ENCODE data around the gene TICRR. TPM values are rescaled to one million over a fixed set of nuclear protein-coding genes. Genes with fewer than 3 reads are reported as not detected.

The TICRR gene
- total and polyA plus RNA-seq, 9 donors, result 0.08 to 0.32 (median 0.25) TPM

GRCh38 chr15:89646416-89647141 lies 71.3 kb downstream of the TICRR start:
- DNase-seq, result peak in 1 of 5 donors; percentile 28
- peaks cover 5% of the 10 kb centered on the region for H3K4me1 ChIP-seq (ENCODE audit: insufficient read depth)
- 85 to 90% (median 88%) methylated on average over 22 of the region's 22 CpGs for WGBS, 3 donors
- H3K4me3 ChIP-seq, result no peak overlapping the region
- no peak overlapping the region for H3K27ac ChIP-seq
- H3K36me3 ChIP-seq, result no peaks in the 10 kb centered on the region
- H3K9me3 ChIP-seq, result no peaks in the 10 kb centered on the region
- intact Hi-C loops (cut with DNase I), result loop anchor here in 3 of 4 donors (5.0 to 10.0 kb wide), 2 partner anchors 98 to 101 kb away; no protein-coding TSS in a partner anchor
- no peak for TF ChIP-seq EP300 (IDR thresholded peaks at IDR 0.05)
- no peak for TF ChIP-seq CTCF (IDR thresholded peaks at IDR 0.05)
- no peak for TF ChIP-seq POLR2A (IDR thresholded peaks at IDR 0.05)
- no peaks in the 10 kb centered on the region for H3K27me3 ChIP-seq

DNA sequence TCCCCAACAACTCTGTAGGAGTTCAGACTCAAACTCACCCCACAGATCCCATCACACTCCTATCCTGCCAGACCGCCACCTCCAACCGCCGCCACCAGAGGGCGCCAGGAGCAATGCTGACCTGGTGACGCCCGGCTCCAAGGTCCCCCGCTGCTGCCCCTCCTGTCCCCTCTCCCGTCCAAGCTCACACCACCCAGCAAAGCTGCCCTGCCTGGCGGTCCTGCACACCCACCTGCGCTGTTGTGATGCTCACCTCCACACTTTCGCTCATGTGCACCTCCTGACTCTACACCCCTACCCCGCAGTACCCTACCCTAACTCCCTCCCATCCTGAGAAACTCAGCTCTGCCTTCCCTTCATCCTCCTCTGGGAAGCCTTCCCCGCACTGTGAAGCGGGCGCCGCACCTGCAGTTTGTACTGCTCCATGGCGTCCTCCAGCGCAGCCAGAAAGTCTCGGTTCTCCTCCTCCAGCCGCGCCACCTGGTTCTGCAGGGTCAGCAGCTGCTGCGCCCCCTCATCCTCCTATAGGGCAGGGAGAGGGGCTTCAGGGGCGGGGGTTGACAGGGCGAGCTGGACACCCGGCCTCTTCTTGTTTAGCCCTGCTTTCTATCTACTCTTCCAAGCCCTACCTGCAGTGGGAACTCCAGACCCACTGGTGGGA lies 72.1 kb downstream of the TICRR start:
- TF ChIP-seq CTCF (IDR thresholded peaks at IDR 0.05) (peak; percentile 65 to 89 (median 75)), POLR2A (IDR thresholded peaks at IDR 0.05) (no peak)
- intact Hi-C loops (cut with DNase I), result loop anchor here in 3 of 4 donors (5.0 to 10.0 kb wide), 2 partner anchors 97 to 100 kb away; no protein-coding TSS in a partner anchor
- 56 to 57% (median 57%) methylated on average over 25 of the region's 25 CpGs for WGBS, 3 donors
- H3K36me3 ChIP-seq, result no peaks in the 10 kb centered on the region
- H3K9me3 ChIP-seq, result no peaks in the 10 kb centered on the region
- H3K4me3 ChIP-seq, result no peak overlapping the region
- peak; percentile 66 to 86 (median 82) for DNase-seq
- no peak overlapping the region for H3K27ac ChIP-seq
- peaks cover 5% of the 10 kb centered on the region for H3K4me1 ChIP-seq (ENCODE audit: insufficient read depth)
- H3K27me3 ChIP-seq, result no peaks in the 10 kb centered on the region

DNA sequence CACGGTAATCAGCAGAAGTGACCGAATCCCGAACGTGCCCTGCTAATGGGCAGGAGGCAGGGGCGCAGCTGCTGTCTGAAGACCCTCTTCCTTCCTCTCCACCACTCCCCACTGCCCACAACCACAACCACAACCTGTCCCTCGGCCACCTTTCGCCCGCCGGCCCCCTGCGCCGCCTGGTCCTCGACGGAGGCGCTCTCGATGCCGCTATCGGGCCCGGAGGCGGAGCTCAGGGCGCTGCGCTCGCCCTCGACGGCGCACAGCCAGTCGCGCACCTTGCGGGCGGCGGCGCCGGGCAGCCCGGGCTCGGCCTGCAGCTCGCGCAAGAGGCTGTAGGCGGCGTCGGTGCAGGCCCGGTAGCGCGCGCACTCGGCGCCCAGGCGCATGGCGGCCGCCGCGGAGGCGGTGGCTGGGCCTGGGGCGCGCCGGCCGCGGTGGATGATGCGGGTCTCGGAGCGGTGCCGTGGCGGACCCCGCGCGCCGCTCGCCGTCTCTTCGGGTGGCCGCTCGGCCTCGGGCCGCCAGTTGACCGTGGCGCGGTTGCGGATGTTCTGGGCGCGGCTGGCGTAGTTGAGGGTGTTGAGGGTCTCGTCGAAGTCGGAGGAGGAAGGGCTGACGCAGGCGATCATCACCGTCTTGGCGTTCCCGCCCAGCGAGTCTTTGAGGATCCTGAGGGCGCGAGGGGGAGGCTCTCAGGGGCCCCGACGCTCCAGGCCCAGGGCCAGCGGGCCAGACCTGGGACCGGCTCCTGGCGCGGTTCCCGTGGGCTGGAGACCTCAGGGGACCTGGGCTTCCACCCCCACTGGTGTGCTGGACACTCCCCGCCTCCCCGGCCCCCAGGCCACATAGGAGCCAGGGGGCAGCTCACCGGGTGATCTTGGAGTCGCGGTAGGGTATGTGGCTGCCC lies 73.1 kb downstream of the TICRR start:
- intact Hi-C loops (cut with DNase I), result loop anchor here in 3 of 4 donors (5.0 to 10.0 kb wide), 2 partner anchors 96 to 99 kb away; no protein-coding TSS in a partner anchor
- no peak overlapping the region for H3K27ac ChIP-seq
- peaks cover 5% of the 10 kb centered on the region for H3K4me1 ChIP-seq (ENCODE audit: insufficient read depth)
- no peaks in the 10 kb centered on the region for H3K27me3 ChIP-seq
- H3K4me3 ChIP-seq, result no peak overlapping the region
- H3K36me3 ChIP-seq, result no peaks in the 10 kb centered on the region
- DNase-seq, result peak in 2 of 5 donors; percentile 13 to 21
- 85 to 86% (median 85%) methylated on average over 101 to 102 of the region's 102 CpGs for WGBS, 3 donors
- TF ChIP-seq EP300 (IDR thresholded peaks at IDR 0.05) (no peak), POLR2A (IDR thresholded peaks at IDR 0.05) (no peak), CTCF (IDR thresholded peaks at IDR 0.05) (no peak)
- no peaks in the 10 kb centered on the region for H3K9me3 ChIP-seq

Measured in ovary (tissue), 9 donors.